ENCODE data around the gene KLHL3. TPM values are rescaled to one million over a fixed set of nuclear protein-coding genes. Genes with fewer than 3 reads are reported as not detected.

Gene KLHL3
- total RNA-seq, 1 experiment from 2014 or later, result 15.7 TPM

GRCh38 chr5:137700282-137700680 is 35.6 kb downstream of the KLHL3 start (continued):
- no peak for TF ChIP-seq CTCF (IDR thresholded peaks at IDR 0.05)
- no peak for TF ChIP-seq SMAD3 (CRISPR knock-in tag; IDR thresholded peaks at IDR 0.05; ENCODE audit: borderline replicate concordance)
- no peak for TF ChIP-seq ZSCAN18 (CRISPR knock-in tag; IDR thresholded peaks at IDR 0.05)
- TF ChIP-seq ZNF219 (CRISPR knock-in tag; IDR thresholded peaks at IDR 0.05; ENCODE audit: borderline replicate concordance), result no peak
- TF ChIP-seq ZMAT4 (CRISPR knock-in tag; IDR thresholded peaks at IDR 0.05), result no peak
- no peak for TF ChIP-seq NFE2L1 (CRISPR knock-in tag; IDR thresholded peaks at IDR 0.05)

GRCh38 chr5:137699336-137700281 is 36.3 kb downstream of the KLHL3 start:
- Mint-ChIP-seq H3K9me3 (no peaks in the 10 kb centered on the region), H3K4me3 (no peak overlapping the region), H3K36me3 (peaks cover 9% of the 10 kb centered on the region), H3K27ac (no peak overlapping the region; the same call in 1 of the 2 replicates), H3K4me1 (peaks cover 11% of the 10 kb centered on the region), H3K27me3 (ENCODE audit: low read depth) (no peaks in the 10 kb centered on the region)
- POLR2A ChIA-PET, result no interaction called here
- ATAC-seq, result no peak
- TF ChIP-seq E2F5 (CRISPR knock-in tag; IDR thresholded peaks at IDR 0.05), result no peak
- no peak for TF ChIP-seq ZNF121 (CRISPR knock-in tag; IDR thresholded peaks at IDR 0.05)
- TF ChIP-seq NR3C1 (CRISPR knock-in tag; conservative IDR thresholded peaks at IDR 0.05; ENCODE audit: low read depth), result no peak
- no peak for TF ChIP-seq ATF2 (CRISPR knock-in tag; IDR thresholded peaks at IDR 0.05; ENCODE audit: borderline replicate concordance, low read depth)
- TF ChIP-seq E2F4 (CRISPR knock-in tag; IDR thresholded peaks at IDR 0.05; ENCODE audit: borderline replicate concordance, low read depth), result no peak
- no peak for TF ChIP-seq AR (CRISPR knock-in tag; IDR thresholded peaks at IDR 0.05)
- TF ChIP-seq CBFB (CRISPR knock-in tag; IDR thresholded peaks at IDR 0.05; ENCODE audit: low read depth), result no peak
- TF ChIP-seq STAT6 (CRISPR knock-in tag; conservative IDR thresholded peaks at IDR 0.05; ENCODE audit: low read depth), result no peak
- TF ChIP-seq NFYB (CRISPR knock-in tag; conservative IDR thresholded peaks at IDR 0.05; ENCODE audit: low read depth), result no peak
- TF ChIP-seq GTF2I (CRISPR knock-in tag; conservative IDR thresholded peaks at IDR 0.05), result no peak
- no peak for TF ChIP-seq TCF7 (CRISPR knock-in tag; IDR thresholded peaks at IDR 0.05; ENCODE audit: low read depth)
- DNase-seq (ENCODE audit: low spot score), result no peak
- CTCF ChIA-PET, result no interaction called here
